HepG2 (cell line): ENCODE measurements around the gene CSNK1D.

Experiments
- MTF1 ChIP-seq: sonication (generic); formaldehyde crosslinking; IDR thresholded peaks from 2 replicates; pipeline ENCODE4 v1.5.0; 2020; ENCODE audit warnings: missing genetic modification reagents
- MYC ChIP-seq: sonication (generic); formaldehyde crosslinking; IDR thresholded peaks from 2 replicates; pipeline ENCODE4 v1.9.0; 2021; ENCODE audit warnings: missing genetic modification reagents, borderline replicate concordance
- NR1H2 ChIP-seq: sonication (generic); formaldehyde crosslinking; IDR thresholded peaks from 2 replicates; pipeline ENCODE4 v1.8.1; 2022; ENCODE audit warnings: low read depth, missing genetic modification reagents, borderline replicate concordance
- TAF1 ChIP-seq: sonication (generic); formaldehyde crosslinking; IDR thresholded peaks from 2 replicates; pipeline ENCODE4 v1.4.0; 2020; ENCODE audit warnings: missing genetic modification reagents
- ZNF766 ChIP-seq: sonication (generic); formaldehyde crosslinking; IDR thresholded peaks from 2 replicates; pipeline ENCODE4 v1.5.0; 2020; ENCODE audit warnings: missing genetic modification reagents, borderline replicate concordance
- TF ChIP-seq, protein P1 (sequence below), 2 experiments: IDR thresholded peaks; 2 replicates each; pipeline ENCODE4 v1.6.1; 2011 to 2012; ENCODE audit warnings: low read length in 2 of 2, borderline replicate concordance in 1 of 2, low read depth in 1 of 2, mild to moderate bottlenecking in 1 of 2, moderate library complexity in 1 of 2
- TF ChIP-seq, protein P2 (sequence below): sonication (generic); formaldehyde crosslinking; IDR thresholded peaks from 2 replicates; pipeline ENCODE4 v1.5.0; 2020; ENCODE audit warnings: mild to moderate bottlenecking, missing genetic modification reagents, moderate library complexity

DNA sequence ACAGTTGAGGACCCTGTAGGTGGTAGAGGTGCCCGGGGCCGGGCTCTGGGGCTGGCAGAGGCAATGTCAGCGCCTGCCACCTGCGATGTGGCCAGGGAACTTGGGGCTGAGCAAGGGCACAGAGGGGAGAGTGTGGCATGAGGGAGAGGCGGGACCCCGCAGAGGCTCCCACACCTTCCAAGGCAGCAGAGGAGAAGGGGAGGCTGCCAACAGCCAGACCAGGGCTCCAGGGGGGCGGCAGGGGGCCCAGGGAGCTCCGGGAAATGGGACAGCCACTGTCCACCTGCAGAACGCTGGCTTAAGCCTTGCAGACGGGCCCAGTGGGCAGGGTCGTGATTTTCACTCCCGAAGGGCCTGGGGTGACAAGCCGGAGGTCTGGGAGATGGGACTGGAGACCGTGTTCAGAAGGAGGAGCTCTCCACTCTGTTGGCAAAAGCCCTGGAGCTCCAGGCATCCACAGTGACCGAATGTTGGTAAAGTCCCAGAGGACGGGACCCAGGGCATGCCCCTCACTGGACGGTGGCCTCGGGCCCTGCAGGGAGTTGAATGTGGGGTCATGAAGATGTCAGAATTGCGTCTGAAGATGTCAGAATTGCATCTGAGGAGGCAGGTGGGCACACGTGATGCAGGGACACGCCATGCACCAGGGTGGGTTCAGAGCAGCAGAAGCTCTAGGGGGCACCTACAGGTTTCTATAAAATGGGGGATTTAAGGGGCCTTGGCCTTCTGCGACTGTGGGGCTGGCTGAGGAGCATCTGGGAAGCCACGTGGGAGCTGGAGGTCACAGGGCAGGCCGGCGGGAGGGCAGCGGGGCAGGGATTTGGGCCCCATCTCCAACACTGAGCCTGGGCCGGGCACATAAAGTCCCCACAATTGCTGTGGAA, 25.3 kb upstream of the CSNK1D start:
- TF ChIP-seq MYC (CRISPR knock-in tag) (0 out of 2 replicates have a peak, but pooled peaks have one; percentile 27), NR1H2 (CRISPR knock-in tag) (no peak), MTF1 (CRISPR knock-in tag) (no peak), ZNF766 (CRISPR knock-in tag) (no peak), TAF1 (no peak)
- TF ChIP-seq, protein P1, sequence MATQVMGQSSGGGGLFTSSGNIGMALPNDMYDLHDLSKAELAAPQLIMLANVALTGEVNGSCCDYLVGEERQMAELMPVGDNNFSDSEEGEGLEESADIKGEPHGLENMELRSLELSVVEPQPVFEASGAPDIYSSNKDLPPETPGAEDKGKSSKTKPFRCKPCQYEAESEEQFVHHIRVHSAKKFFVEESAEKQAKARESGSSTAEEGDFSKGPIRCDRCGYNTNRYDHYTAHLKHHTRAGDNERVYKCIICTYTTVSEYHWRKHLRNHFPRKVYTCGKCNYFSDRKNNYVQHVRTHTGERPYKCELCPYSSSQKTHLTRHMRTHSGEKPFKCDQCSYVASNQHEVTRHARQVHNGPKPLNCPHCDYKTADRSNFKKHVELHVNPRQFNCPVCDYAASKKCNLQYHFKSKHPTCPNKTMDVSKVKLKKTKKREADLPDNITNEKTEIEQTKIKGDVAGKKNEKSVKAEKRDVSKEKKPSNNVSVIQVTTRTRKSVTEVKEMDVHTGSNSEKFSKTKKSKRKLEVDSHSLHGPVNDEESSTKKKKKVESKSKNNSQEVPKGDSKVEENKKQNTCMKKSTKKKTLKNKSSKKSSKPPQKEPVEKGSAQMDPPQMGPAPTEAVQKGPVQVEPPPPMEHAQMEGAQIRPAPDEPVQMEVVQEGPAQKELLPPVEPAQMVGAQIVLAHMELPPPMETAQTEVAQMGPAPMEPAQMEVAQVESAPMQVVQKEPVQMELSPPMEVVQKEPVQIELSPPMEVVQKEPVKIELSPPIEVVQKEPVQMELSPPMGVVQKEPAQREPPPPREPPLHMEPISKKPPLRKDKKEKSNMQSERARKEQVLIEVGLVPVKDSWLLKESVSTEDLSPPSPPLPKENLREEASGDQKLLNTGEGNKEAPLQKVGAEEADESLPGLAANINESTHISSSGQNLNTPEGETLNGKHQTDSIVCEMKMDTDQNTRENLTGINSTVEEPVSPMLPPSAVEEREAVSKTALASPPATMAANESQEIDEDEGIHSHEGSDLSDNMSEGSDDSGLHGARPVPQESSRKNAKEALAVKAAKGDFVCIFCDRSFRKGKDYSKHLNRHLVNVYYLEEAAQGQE (IDR thresholded peaks at IDR 0.05; ENCODE audit: borderline replicate concordance in 1 of 2, low read depth in 1 of 2, low read length in 2 of 2) = no peak
- TF ChIP-seq, protein P2, sequence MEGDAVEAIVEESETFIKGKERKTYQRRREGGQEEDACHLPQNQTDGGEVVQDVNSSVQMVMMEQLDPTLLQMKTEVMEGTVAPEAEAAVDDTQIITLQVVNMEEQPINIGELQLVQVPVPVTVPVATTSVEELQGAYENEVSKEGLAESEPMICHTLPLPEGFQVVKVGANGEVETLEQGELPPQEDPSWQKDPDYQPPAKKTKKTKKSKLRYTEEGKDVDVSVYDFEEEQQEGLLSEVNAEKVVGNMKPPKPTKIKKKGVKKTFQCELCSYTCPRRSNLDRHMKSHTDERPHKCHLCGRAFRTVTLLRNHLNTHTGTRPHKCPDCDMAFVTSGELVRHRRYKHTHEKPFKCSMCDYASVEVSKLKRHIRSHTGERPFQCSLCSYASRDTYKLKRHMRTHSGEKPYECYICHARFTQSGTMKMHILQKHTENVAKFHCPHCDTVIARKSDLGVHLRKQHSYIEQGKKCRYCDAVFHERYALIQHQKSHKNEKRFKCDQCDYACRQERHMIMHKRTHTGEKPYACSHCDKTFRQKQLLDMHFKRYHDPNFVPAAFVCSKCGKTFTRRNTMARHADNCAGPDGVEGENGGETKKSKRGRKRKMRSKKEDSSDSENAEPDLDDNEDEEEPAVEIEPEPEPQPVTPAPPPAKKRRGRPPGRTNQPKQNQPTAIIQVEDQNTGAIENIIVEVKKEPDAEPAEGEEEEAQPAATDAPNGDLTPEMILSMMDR = no peak
